ENCODE results near the gene DNTT.

DNA sequence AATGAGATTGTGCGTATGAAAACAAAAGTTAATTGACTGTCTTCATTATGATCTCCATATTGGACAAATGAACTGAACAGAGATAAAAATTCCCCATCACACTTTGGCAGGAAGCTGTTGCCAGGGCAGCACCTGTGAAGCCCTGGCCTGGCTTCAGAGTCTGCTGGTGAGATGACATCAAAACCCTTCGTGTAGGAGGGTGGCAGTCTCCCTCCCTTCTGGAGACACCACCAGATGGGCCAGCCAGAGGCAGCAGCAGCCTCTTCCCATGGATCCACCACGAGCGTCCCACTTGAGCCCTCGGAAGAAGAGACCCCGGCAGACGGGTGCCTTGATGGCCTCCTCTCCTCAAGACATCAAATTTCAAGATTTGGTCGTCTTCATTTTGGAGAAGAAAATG lies at the start of gene DNTT:
- TF ChIP-seq EZH2 (IDR thresholded peaks at IDR 0.05; ENCODE audit: low read length), result no peak
- TF ChIP-seq, protein P1, sequence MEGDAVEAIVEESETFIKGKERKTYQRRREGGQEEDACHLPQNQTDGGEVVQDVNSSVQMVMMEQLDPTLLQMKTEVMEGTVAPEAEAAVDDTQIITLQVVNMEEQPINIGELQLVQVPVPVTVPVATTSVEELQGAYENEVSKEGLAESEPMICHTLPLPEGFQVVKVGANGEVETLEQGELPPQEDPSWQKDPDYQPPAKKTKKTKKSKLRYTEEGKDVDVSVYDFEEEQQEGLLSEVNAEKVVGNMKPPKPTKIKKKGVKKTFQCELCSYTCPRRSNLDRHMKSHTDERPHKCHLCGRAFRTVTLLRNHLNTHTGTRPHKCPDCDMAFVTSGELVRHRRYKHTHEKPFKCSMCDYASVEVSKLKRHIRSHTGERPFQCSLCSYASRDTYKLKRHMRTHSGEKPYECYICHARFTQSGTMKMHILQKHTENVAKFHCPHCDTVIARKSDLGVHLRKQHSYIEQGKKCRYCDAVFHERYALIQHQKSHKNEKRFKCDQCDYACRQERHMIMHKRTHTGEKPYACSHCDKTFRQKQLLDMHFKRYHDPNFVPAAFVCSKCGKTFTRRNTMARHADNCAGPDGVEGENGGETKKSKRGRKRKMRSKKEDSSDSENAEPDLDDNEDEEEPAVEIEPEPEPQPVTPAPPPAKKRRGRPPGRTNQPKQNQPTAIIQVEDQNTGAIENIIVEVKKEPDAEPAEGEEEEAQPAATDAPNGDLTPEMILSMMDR (optimal IDR thresholded peaks at IDR 0.05 in 1 of 3, IDR thresholded peaks at IDR 0.05 in 1 of 3, conservative IDR thresholded peaks at IDR 0.05 in 1 of 3; ENCODE audit: extremely low read depth in 1 of 3, insufficient read depth in 2 of 3, low read length in 3 of 3), result no peak
